ENCODE results near the gene COL23A1.

Gene COL23A1

GRCh38 chr5:178218237-178218776, 371.9 kb downstream of the COL23A1 start:
- Histone ChIP-seq H3K9ac (ENCODE audit: low read length) (no peak overlapping the region), H3K4me1 (ENCODE audit: low read length) (no peaks in the 10 kb centered on the region), H3K27me3 (replicated peaks; ENCODE audit: insufficient read depth, low read length) (no peaks in the 10 kb centered on the region), H3K9me2 (replicated peaks; ENCODE audit: insufficient read depth, low read length) (no peaks in the 10 kb centered on the region), H3K79me2 (ENCODE audit: low read length) (0 out of 2 replicates have a peak, but pooled peaks cover 4% of the 10 kb centered on the region), H3K9me3 (replicated peaks; ENCODE audit: insufficient read depth, low read length) (no peaks in the 10 kb centered on the region), H3K27ac (ENCODE audit: low read length) (no peak overlapping the region), H4K20me1 (ENCODE audit: insufficient read depth, low read length) (no peaks in the 10 kb centered on the region), H3K4me3 (ENCODE audit: low read length) (no peak overlapping the region), H3F3A (ENCODE audit: insufficient read depth, low read length) (peaks cover 14% of the 10 kb centered on the region; the same call in 1 of the 2 replicates), H3K36me3 (replicated peaks; ENCODE audit: insufficient read depth, low read length) (peaks cover 3% of the 10 kb centered on the region; the same call in 1 of the 2 replicates), H3K4me2 (ENCODE audit: low read depth, low read length) (no peak overlapping the region), H2AFZ (ENCODE audit: low read length) (no peak overlapping the region)
- DNase-seq = no peak
- TF ChIP-seq CTCF (IDR thresholded peaks at IDR 0.05; ENCODE audit: low read length) = no peak
- no peak for TF ChIP-seq EZH2phosphoT487 (IDR thresholded peaks at IDR 0.05; ENCODE audit: low read length)
- no peak for TF ChIP-seq EZH2 (optimal IDR thresholded peaks at IDR 0.05; ENCODE audit: low read depth, low read length)

GRCh38 chr5:178216779-178217178, 373.4 kb downstream of the COL23A1 start:
- Histone ChIP-seq H2AFZ (ENCODE audit: low read length) (no peak overlapping the region), H3K27me3 (replicated peaks; ENCODE audit: insufficient read depth, low read length) (no peaks in the 10 kb centered on the region), H3K4me3 (ENCODE audit: low read length) (no peak overlapping the region), H3K36me3 (replicated peaks; ENCODE audit: insufficient read depth, low read length) (peaks cover 4% of the 10 kb centered on the region; the same call in 1 of the 2 replicates), H3K9me3 (replicated peaks; ENCODE audit: insufficient read depth, low read length) (no peaks in the 10 kb centered on the region), H3K79me2 (ENCODE audit: low read length) (peaks cover 11% of the 10 kb centered on the region; the same call in 1 of the 2 replicates), H3K9me2 (replicated peaks; ENCODE audit: insufficient read depth, low read length) (no peaks in the 10 kb centered on the region), H4K20me1 (ENCODE audit: insufficient read depth, low read length) (no peaks in the 10 kb centered on the region), H3K4me1 (ENCODE audit: low read length) (no peaks in the 10 kb centered on the region), H3K9ac (ENCODE audit: low read length) (no peak overlapping the region), H3K27ac (ENCODE audit: low read length) (no peak overlapping the region), H3F3A (ENCODE audit: insufficient read depth, low read length) (peaks cover 12% of the 10 kb centered on the region; the same call in 1 of the 2 replicates), H3K4me2 (ENCODE audit: low read depth, low read length) (no peak overlapping the region)
- TF ChIP-seq EZH2 (optimal IDR thresholded peaks at IDR 0.05; ENCODE audit: low read depth, low read length) (no peak), EZH2phosphoT487 (IDR thresholded peaks at IDR 0.05; ENCODE audit: low read length) (no peak)
- DNase-seq = no peak

DNA sequence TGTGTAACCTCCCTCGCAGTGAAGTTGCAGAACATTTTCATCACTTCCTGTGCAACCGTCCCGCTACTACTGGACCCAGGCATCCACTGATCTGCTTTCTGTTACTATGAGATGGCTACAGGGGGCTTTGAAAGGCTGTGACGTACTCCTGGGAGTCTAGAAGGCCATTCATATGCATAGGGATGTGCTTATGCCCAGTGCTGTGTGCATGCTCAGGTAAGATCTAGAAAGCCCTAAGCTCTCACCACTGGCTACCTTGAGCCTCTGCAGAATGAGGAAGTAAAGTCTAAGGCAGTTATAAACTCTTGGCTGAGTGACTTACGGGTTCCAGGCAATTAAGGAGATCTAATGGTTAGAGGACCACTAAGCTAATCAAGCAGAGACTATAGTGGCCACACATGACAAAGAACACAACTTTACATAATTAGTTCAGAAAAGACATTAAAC, 374.1 kb downstream of the COL23A1 start:
- Histone ChIP-seq H3K9me3 (replicated peaks; ENCODE audit: insufficient read depth, low read length) (no peaks in the 10 kb centered on the region), H3K9me2 (replicated peaks; ENCODE audit: insufficient read depth, low read length) (no peaks in the 10 kb centered on the region), H3K27me3 (replicated peaks; ENCODE audit: insufficient read depth, low read length) (no peaks in the 10 kb centered on the region), H3K27ac (ENCODE audit: low read length) (no peak overlapping the region), H3K79me2 (ENCODE audit: low read length) (peaks cover 11% of the 10 kb centered on the region; the same call in 1 of the 2 replicates), H3K4me3 (ENCODE audit: low read length) (no peak overlapping the region), H3K4me1 (ENCODE audit: low read length) (no peaks in the 10 kb centered on the region), H3K4me2 (ENCODE audit: low read depth, low read length) (no peak overlapping the region), H3K36me3 (replicated peaks; ENCODE audit: insufficient read depth, low read length) (peaks cover 6% of the 10 kb centered on the region), H3F3A (ENCODE audit: insufficient read depth, low read length) (peaks cover 14% of the 10 kb centered on the region; the same call in 1 of the 2 replicates), H3K9ac (ENCODE audit: low read length) (no peak overlapping the region), H4K20me1 (ENCODE audit: insufficient read depth, low read length) (peaks cover 2% of the 10 kb centered on the region; the same call in 1 of the 2 replicates), H2AFZ (ENCODE audit: low read length) (no peak overlapping the region)
- no peak for TF ChIP-seq EZH2 (optimal IDR thresholded peaks at IDR 0.05; ENCODE audit: low read depth, low read length)
- TF ChIP-seq CTCF (IDR thresholded peaks at IDR 0.05; ENCODE audit: low read length) = no peak
- TF ChIP-seq EZH2phosphoT487 (IDR thresholded peaks at IDR 0.05; ENCODE audit: low read length) = no peak
- DNase-seq = no peak

Data from MM.1S (cell line).